Activated naive CD4-positive, alpha-beta T cell treated with Interleukin-2 at 50 U/mL for 16 hours (primary cell): ENCODE results near the gene SMAGP.
"Not testable (repeated sequence)": the region's sequence is repeated elsewhere in the genome, so short reads cannot be mapped to it uniquely, and the experiment has no call there.

Experiments used
- DNase-seq: peaks from one replicate; pipeline ENCODE4 v3.0.0-alpha.2; 2020

The SMAGP gene

DNA sequence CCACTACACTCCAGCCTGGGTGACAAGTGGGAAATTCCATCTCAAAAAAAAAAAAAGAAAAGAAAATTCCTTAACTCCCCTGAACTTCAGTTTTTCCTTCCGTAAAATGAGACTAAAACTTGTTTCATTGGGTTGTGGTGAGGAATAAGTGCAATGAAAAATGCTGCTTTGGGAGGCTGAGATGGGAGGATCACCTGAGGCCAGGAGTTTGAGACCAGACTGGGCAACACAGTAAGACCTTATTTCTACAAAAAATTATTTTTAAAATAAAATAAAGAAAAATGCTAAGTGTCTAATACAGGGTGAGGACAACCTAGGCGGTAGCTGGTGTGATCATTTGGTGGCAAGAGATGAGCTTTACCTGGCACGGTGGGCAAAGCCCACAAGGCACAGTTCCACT is 6.9 kb downstream of the SMAGP start:
- DNase-seq, result no peak

DNA sequence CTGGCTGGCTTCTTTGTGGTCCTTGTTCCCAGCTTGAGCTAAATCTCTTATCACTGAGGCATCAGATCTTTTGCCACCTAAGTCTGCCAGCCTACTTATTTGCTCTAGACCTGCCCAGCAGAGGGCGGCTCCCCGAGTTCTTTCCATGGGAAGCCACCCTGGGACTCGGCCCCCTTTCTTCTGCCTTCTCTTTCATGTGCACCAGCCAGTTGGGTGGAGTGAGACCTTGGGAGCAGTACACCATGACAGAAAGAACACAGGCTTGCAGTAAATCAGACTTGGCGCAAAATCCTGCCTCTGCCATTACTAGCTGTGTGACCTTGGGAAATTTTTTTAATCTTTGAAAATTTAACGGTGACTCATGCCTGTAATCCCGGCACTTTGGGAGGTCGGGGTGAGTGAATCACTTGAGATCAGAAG is 7.4 kb downstream of the SMAGP start:
- DNase-seq, result no peak

DNA sequence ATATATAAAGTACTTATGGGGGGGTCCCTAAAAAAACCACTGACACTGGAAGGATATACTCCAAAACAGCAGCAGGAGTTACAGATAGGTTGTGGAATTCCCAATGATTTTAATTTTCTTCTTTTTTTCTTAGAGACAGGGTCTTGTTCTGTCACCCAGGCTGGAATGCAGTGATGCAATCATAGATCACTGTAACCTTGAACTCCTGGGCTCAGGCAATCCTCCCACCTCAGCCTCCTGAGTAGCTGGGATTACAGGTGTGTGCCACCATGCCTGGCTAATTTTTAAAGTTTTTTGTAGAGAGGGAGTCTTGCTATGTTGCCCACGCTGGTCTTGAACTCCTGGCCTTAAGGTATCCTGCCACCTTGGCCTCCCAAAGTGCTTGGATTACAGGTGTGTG is 10.6 kb downstream of the SMAGP start:
- not testable (repeated sequence) for DNase-seq

DNA sequence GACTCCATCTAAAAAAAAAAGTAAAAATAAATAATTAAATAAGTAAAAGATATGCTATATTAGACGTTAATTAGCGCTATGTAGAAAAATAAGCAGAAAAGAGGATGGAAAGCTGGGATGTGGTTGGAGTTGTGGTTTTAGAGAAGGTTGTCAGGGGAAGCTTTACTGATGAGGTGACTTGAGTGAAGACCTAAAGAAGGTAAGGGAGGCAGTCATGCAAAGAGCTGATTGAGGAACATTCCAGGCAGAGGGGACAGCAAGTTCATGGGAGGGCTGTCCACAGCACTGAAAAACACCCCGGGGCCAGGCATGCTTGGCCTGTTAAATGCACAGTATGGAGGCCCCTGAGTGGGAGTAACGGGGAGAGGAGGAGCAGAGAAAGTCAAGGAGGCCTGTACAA is 15.7 kb downstream of the SMAGP start:
- no peak for DNase-seq

DNA sequence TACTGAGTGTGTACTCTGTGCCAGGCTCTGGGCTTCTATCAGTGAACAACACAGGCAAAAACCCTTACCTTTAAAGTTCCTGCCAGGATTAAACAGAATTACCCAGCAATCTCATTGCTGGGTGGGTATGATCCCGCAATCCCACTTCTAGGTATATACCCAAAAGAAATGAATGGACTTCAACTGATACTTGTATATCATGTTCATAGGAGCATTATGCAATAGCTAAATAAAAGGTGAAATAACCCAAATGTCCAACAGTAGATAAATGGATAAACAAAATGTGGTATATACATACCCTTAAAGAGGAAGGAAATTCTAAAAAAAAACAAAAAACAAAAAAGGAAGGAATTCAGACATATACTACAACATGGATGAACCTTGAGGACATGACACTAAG is 16.9 kb downstream of the SMAGP start:
- no peak for DNase-seq

DNA sequence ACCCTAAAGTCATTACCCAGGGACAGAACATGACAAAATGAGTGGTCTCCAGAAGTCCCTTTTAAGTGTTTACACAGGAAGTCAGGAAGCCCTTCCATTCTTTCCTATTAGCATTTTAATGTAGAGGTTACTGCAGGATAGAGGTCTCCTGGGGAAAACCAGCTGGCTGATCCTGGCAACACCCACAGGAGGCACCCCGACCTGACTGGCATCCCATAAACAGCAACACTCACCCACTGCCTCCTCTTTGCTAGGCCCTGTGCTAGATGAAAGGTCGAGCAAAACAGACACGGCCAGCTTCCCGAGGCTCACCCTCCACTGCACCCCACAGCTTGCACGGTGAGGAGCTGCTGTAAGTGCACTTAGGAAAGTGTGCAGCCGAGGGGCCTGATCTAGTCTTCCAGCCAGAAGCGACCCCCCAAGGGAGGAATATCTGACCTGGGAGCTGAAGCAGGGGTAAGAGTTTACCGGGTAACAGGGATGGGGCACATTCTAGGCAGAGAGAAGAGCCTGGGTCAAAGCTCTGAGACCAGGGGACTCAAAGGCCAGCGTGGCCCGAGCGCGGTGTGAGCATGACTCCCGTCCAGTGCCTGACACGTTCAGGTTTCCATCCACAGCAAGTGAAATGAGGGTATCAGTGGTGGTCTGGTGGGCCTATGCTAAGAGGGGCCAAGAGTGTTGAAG is 22.6 kb downstream of the SMAGP start:
- no peak for DNase-seq

DNA sequence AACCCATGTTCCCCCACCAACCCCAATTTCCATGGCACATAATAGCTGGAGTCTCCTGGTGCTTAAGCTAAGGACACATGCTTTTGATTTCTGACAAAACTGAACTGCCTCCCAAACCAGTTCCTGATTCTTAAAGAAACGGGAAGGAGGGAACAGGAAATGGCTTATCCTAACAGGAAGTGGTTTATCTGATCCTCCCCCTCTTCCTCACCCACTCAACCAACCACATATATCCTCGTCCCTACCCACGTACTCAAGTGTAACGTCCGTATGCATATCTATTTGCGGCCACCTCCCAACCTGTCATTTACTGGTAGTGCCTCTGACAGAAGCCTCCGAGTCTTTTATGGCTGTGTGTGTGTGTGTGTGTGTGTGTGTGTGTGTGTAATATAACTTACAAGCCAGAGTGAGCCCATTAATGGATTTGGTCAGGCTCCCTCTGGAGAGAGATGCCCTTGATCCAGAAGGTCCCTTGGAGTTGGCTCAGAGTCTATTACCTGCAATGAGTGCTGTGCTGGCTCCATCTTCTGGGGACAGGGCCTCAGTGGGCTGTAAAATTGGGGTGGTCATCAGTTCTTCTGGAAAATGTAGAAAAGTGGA is 23.9 kb downstream of the SMAGP start:
- DNase-seq, result peak; percentile 25

DNA sequence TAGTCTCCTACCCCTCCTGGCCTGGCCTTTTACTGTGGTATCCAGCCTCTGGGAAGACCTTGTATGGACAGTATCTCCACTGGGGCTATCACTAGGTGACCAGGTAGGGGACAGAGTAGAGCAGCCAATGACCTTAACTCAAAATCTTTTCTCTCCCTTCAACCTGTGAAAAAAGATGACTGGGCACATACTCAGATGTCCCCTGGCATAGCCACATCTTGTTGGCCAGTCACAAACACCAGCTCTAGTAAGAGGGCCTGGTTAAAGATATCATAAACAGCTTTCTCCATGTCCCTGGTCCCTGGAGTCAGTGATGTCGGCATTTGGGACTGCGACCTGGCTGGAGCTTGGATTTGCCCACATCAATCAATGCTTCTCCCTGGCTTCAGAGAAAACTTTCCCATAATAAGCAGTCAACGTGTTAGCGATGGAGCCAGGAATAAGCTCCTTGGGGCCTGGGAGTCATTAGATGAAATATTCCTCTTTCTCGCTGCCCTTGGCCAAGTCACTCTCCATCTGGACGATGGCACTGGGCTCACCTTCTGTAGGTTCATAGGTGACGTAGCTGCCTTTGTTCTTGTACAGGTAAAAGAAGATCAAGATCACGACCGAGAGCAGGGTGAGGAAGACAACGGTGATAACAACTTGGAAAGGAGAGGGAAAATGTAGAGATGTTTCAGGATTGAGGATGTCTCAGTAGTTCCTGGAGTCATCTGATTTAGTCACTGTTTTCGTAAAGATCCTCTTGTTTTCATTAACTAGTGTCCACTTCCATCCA is 24.6 kb downstream of the SMAGP start:
- DNase-seq, result no peak

DNA sequence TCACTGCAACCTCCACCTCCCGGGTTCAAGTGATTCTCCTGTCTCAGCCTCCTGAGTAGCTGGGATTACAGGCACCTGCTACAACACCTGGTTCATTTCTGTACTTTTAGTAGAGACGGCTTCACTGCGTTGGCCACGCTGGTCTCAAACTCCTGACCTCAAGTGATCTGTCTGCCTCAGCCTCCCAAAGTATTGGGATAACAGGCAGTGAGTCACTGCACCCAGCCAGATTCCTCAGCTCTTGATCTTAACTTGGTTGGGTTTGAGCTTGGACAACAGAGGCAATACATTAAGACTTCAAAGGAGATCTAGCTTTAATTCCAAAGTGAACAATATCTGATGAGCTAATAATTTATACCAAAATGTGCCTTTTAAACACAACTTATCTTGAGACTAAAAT is 25.9 kb downstream of the SMAGP start:
- no peak for DNase-seq

DNA sequence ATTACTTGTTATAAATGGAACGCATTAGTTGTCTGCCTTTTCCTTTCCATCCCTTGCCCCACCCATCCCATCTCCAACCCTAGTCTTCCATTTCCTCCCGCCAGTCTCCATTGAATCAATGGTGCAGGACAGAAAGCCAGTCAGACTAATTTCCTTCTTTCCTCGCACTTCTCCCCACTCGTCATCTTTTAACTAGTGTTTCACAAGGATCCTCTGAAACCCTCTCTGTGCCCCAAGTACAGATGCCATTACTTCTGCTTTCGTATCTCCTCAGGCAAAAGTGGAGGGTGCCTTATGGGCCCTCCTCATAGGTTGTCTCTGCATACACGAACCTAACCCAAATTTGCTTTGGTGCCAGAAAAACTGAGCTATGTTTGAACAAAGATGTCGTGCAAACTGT is 27.3 kb downstream of the SMAGP start:
- DNase-seq, result no peak

DNA sequence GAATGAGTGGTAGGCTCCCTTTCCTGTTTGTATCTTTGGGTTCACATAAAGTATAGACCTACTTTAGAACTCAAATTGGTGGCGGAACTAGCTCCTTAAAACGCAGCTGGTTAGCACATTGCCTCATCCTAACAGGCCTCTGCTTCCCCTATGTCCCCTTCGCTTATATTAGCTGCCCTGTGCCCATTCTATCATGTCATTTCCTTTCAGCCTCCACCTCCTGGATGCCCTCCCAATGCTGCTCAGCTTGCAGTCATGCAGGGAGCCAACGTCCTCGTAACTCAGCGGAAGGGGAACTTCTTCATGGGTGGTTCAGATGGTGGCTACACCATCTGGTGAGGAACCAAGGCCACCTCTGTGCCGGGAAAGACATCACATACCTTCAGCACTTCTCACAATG is 28.1 kb downstream of the SMAGP start:
- DNase-seq, result no peak

DNA sequence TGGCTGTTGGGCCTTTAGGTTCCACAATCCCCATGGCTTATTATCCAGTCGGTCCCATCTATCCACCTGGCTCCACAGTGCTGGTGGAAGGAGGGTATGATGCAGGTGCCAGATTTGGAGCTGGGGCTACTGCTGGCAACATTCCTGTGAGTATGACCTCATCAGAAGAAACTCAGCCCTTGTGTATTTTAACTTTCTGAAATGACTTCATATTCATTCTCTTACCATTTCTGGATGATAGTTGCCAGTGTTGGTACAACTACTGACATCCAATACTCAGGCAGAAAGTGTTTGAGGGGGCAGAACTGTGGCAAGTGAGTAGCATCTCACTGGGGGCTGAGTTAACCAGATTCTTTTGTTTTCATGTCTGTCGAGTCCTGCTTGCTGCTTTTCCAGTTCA is 29.2 kb downstream of the SMAGP start:
- no peak for DNase-seq

DNA sequence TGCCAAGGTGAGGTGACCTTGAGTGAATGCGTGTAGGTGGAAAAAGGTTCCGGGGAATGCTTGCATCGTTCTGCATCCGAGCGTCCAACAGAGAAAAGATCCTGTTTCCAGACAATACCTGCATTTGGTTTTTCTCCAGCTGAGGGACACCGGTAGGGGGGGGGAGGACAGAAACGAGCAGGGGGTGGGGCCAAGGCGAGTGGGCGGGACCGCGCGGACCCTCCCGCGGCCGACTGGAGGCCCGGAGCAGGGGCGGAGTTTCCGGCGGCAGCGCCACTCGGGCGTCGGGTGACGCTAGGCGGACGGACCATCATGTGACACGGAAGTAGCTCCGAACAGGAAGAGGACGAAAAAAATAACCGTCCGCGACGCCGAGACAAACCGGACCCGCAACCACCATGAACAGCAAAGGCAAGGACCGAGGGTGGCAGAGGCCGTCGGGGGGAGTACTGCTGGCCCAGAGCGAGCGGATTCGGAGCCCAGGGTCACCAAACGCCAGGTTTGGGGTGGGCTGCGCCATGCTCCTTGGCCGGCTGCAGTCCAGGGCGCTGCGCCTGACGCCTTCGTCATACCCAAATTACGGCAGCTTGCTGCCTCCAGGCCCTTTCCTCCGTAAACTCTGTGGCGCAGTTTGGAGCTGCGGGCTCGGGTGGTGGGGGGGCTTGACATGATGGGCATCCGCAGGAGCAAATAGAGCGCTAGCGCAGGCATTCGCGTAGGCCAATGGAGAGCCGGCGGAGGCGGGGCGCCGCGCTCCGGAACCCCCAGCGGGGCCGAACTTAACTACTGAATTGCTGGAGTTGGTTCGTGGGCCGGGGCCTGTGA is 31.5 kb downstream of the SMAGP start, which contains the start of gene DAZAP2:
DAZAP2 (plus strand) TSS at position 317 of the 825 bp plus-strand sequence; CDS start at position 399, 82 bp downstream.
- DNase-seq, result peak; percentile 94

DNA sequence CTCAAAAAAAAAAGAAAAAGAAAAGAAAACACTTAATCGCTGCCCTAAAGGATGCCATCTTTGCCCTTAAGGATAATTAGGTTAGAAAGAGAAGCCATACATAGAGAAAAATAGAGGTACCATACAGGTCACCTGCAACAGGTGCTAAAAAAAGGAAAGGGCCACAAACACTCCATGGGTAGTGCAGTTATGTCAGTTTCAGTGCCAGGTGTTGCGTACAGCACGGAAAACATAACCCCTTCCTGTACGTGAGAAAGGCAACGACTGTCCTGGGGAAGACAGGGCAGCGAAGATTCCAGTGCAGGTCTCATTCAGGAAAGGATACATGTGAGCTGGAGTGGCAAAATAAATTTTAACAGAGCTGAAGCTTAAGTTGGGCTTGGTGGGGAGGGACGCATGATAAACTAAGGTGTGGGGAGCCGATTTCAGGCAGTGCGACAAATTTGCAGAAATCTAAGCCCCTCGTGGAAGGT is 32.1 kb downstream of the SMAGP start:
- no peak for DNase-seq

DNA sequence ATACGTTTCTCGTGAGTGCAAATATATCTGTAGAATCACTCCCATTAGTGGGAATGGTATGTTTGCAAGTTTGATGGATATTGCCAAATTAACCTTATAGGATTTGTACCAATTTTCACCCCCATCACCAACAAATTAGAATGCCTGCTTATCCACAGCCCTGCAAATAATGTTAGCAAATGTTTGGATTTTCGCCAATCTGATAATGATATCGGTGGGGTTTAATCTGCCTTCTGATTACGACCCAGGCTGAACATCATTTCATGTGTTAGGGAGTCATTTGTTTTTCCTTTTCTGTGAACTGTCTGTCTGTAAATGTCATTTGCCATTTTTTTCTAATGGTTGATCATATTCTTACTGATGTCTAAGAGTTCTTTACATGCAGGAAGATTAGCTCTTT is 35.7 kb downstream of the SMAGP start:
- no peak for DNase-seq

DNA sequence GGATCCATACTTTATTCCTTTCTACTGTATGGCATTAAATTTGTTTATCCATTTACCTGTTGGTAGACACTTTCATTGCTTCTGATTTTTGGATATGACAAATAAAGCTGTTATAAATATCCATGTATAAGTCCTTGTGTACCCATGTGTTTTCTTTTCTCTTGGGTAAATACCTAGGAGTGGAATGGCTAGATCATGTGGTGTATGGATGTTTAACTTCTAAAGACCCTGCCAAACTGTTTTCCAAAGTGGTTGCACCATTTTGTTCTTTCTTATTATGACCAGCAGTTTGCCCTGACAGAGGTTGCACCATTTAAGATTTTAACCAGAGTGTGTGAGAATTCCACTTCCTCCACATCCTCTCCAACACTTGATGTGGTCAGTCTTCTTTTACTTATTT is 37.6 kb downstream of the SMAGP start:
- DNase-seq, result no peak

DNA sequence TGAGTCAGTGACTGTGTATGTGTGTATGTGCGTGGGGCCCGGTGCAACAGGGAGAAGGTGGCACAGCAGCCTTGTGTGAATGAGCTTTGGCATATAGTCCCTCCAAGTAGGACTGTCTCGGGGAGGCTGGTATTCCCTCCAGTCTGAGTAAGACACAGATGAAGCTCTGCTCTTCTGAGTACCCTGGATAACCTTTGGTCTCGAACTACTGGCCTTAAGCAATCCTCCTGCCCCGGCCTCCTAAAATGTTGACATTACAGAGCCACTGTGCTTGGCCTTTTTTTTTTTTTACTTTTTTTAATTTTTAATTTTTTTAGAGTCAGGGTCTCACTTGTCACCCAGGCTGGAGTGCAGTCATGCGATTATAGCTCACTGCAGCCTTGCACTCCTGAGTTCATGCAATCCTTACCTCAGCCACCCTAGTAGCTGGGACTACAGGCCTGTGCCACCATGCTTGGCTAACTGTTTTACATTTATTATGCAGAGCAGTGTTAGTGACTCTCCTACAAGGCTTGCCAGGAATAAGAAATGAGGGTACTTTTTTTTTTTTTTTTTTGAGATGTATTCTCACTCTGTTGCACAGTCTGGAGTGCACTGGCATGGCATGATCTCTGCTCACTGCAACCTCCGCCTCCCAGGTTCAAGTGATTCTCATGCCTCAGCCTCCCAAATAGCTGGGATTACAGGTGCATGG is 41.0 kb downstream of the SMAGP start:
- no peak for DNase-seq

DNA sequence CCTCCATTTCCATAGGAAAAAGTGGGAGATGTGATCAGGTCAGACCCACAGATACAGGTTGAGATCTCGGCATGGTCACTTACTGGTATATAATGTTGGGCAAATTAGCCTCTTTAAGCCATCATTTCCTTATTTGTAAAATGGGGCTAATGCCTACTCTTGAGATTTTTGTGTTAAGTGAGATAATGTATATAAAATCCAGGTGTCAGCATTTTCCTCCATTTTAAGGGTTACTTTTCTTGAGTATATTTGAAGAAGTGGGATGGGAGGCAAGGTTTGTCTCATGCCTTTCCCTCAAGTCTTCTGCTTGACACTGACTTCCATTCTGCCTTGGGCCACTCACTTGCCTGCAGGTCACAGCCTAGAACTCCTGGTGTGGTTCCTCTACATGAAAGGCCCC is 42.3 kb downstream of the SMAGP start:
- DNase-seq, result no peak

DNA sequence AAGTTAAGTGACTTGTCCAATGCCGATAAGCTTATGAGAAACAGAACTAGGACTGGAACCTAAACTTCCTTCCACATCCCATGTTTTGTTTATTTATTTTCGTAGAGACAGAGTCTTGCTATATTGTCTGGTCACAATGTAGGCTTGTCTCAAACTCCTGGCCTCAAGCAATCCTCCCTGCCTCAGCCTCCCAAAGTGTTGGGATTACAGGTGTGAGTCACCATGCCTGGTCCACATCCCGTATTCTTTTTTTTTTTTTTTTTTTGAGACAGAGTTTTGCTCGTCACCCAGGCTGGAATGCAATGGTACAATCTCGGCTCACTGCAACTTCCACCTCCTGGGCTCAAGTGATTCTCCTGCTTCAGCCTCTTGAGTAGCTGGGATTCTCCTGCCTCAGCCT is 43.1 kb downstream of the SMAGP start:
- DNase-seq, result not testable (repeated sequence)

DNA sequence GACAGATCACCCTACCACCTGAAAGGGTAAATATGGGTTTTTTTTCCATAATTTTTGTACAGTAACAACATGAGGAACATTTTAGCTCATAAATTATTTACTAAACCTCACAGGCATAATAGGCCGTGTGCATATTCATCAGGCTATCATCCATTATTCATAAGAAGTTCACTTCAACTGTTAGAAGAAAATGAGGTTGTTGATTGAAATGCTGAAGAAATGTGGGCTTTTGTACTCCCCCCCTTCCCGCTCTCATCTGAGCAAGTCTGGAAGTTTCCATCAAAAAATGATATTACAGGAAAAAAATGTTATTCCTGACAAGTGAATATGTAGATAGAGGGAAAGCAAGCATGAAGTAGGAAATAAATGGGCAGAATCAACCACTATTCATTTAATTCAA is 44.4 kb downstream of the SMAGP start:
- no peak for DNase-seq

DNA sequence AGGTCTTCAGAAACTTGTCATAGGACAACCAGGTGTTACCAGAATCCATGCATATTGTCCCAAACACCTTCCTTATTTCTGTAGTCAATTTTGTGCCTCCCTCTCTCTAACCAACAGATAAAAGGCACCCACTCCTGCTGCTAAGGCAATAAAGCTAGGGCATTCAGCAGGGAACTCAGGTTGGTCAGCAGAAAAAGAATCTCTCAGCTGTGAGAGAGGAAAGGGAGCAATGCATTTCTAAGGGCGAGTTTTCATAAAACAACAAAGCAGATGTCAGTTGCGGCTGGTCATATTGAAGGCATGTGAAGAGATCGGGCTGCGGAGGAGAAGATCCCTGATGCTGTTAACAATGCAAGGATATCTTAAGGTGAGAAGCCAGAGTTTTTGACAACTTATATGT is 45.0 kb downstream of the SMAGP start:
- no peak for DNase-seq

DNA sequence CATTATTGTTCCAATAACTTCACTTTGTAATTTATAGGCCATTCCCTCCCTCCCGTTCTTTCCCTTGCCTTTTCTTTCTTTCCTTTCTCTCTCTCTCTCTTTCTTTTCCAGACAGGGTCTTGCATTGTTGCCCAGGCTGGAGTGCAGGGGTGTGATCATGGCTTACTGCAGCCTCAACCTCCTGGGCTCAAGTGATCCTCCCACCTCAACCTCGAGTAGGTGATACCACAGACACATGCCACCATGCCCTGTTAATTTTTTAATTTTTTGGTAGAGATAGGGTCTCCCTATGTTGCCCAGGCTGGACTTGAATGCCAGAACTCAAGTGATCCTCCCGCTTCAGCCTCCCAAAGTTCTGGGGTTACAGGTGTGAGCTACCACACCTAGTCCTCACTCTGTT is 45.6 kb downstream of the SMAGP start:
- no peak for DNase-seq

DNA sequence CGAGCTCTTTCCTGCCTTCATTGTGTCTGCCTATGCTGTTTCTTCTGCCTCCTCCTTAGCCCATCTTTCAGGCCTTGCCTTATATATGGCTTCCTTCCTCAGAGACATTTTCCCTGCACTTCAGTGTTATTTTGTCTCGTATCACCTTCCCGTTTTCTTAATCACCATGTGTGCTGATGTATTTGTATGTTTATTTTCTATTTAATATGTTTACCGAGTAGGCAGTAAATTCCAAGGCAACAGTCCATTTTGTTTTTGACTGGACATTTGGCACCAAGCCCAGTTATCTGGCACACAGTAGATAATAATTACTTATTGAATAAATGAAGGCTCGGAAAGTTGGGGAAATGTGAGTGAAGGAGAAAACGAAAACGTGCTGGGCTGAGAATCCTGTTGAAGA is 47.8 kb downstream of the SMAGP start:
- no peak for DNase-seq
